Ovary (tissue), 9 donors: ENCODE results near the gene EXD3. TPM values are rescaled to one million over a fixed set of nuclear protein-coding genes. Genes with fewer than 3 reads are reported as not detected.

ENCODE experiments used
- DNase-seq, 5 donors: peaks; one replicate each; pipeline ENCODE4 v3.0.0-alpha.2; 2019 to 2020
- H3K27ac ChIP-seq, 2 donors: fragments of 200-600 bp; one replicate each; pipeline versions ENCODE4 v1.5.1 to v1.8.0; 2019 to 2022
- H3K27me3 ChIP-seq: fragments of 200-600 bp; one replicate; pipeline ENCODE4 v1.8.0; 2022
- H3K36me3 ChIP-seq: fragments of 200-600 bp; sonication (generic); one replicate; pipeline ENCODE4 v1.5.1; 2019
- H3K4me1 ChIP-seq: one replicate; pipeline ENCODE4 v1.8.1; 2013; ENCODE audit warnings: mild to moderate bottlenecking, moderate library complexity; ENCODE audit not compliant: insufficient read depth
- H3K4me3 ChIP-seq: fragments of 200-600 bp; sonication (generic); one replicate; pipeline ENCODE4 v1.5.1; 2017
- H3K9me3 ChIP-seq, 2 donors: fragments of 200-600 bp in 1 of 2; sonication (generic) in 1 of 2; one replicate each; pipeline versions ENCODE4 v1.5.1 to v1.8.1; 2013 to 2019; ENCODE audit warnings: mild to moderate bottlenecking in 1 of 2, moderate library complexity in 1 of 2
- CTCF ChIP-seq, 3 donors: fragments of 450-650 bp in 2 of 3; fragments of 200-600 bp in 1 of 3; IDR thresholded peaks; one replicate each; pipeline versions ENCODE4 v1.5.1 to v1.8.0; 2016 to 2022; ENCODE audit warnings: antibody characterized with exemption in 3 of 3, mild to moderate bottlenecking in 1 of 3
- EP300 ChIP-seq: sonication (generic); formaldehyde crosslinking; IDR thresholded peaks from one replicate; pipeline ENCODE4 v1.6.1; 2017; ENCODE audit warnings: antibody characterized with exemption
- POLR2A ChIP-seq: fragments of 450-650 bp; IDR thresholded peaks from one replicate; pipeline ENCODE4 v1.6.1; 2017; ENCODE audit warnings: antibody characterized with exemption, mild to moderate bottlenecking, moderate library complexity
- WGBS, 3 donors: extraction: QIAGEN DNeasy Blood & Tissue Kit in 1 of 3; methylation state at CpG; one replicate each; pipeline versions ENCODE4 v1.1.5 to v1.1.7; 2013 to 2017; 5-methylcytosine and 5-hydroxymethylcytosine counted together
- intact Hi-C, 4 donors: fragments of 100-400 bp; cut with DNase I; formaldehyde crosslinking; loops; one replicate each; pipeline versions ENCODE4 v1.11.0 to v1.15.1; 2022 to 2023
- polyA plus RNA-seq, 2 donors: library from polyadenylated mRNA; stranded (reverse); fragments of 200-250 nt in 1 of 2; fragments of 350-450 nt in 1 of 2; fragmentation: Illumina TruSeq in 1 of 2; extraction: RNeasy Lipid Tissue Mini Kit (QIAGEN cat#74804) in 1 of 2; gene quantifications; one replicate each; pipeline ENCODE4 v1.2.3, GENCODE V29; 2013 to 2014
- total RNA-seq, 7 donors: library from RNA; depleted of rRNA in 2 of 7; stranded (reverse); fragments of >200 nt in 2 of 7; fragmentation: NEBNext Ultra II Directional in 3 of 7; extraction: Animal tissue kit (Norgen Biotek cat#: 25700) in 3 of 7; gene quantifications; one replicate each; pipeline versions ENCODE4 v1.1.0 to v1.2.4, GENCODE V29; 2016 to 2023
- donor health status: DM: no; HTN: no; CAD: no; lungs with moderate emphysema.
- donor health status: DM: no; HTN: no; CAD: no.
- donor health status: Bipolar disorder and iron deficiency.
- donor health status: DM: yes; HTN: yes; CAD: no.
- donor health status: DM: no; HTN: no; CAD: no.
- donor health status: DM: yes; HTN: yes; CAD: no.

Gene EXD3
- total and polyA plus RNA-seq, 9 donors = 1.0 to 30.6 (median 23.4) TPM

DNA sequence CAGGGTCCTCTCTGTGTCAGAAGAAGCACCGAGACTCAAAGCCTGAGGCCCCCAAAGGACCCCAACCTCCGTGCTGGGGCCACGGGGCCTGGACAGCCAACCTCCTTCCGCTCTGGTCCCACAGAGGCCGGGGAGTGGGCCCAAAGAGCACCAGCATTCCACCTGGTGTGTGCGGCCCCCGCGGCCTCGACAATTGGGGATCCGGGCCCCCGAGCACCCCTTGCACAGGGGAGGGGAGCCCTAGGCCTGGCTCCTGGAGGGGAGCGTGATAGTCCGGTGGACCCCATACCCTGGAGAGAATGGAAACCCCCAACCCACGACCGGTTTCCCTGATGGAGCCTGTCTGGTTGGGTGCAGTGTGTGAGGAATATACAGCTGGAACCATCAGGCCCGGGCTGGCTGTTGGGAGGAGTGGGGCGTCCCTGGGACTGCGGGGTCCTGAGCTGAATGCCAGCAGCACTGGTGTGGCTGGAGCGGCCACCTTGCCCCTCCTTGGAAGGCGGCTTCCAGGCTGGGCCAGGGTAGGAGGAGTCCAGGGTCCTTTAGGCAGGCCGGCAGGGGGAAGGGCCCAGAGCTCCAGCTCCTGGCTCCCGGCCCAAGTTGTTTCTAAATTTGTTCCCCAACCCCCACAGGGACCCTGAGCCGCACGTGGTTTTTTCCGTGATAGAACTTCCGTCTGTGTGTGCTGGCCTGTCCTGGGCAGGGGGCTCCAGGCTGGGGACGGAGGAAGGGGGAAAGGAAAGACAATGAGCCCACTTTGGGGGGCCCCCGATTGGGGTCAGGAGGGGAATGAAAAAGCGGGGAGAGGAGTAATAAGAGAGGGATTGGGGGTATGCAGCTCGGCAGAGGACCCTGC lies 146.3 kb downstream of the EXD3 start:
- intact Hi-C loops = no loop called here
- peak; percentile 88 to 91 (median 90) for DNase-seq
- H3K9me3 ChIP-seq = no peaks in the 10 kb centered on the region
- no peaks in the 10 kb centered on the region for H3K27me3 ChIP-seq
- no peaks in the 10 kb centered on the region for H3K36me3 ChIP-seq
- H3K4me1 ChIP-seq = peaks cover 12% of the 10 kb centered on the region
- no peak for TF ChIP-seq CTCF (IDR thresholded peaks at IDR 0.05)
- TF ChIP-seq POLR2A = no peak
- no peak for TF ChIP-seq EP300
- peak overlapping the region; percentile 47 for H3K4me3 ChIP-seq
- 30 to 38% (median 36%) methylated on average over 22 to 30 of the region's 30 CpGs for WGBS, 3 donors
- peak overlapping the region; percentile 74 to 87 for H3K27ac ChIP-seq

- H3K36me3 ChIP-seq = no peaks in the 10 kb centered on the region
- 81 to 84% (median 83%) methylated on average over 24 of the region's 24 CpGs for WGBS, 3 donors
- H3K9me3 ChIP-seq = no peaks in the 10 kb centered on the region
- no peak overlapping the region for H3K27ac ChIP-seq
- H3K27me3 ChIP-seq = no peaks in the 10 kb centered on the region
- peak in 3 of 5 donors; percentile 21 to 41 (median 30) for DNase-seq
- TF ChIP-seq CTCF (IDR thresholded peaks at IDR 0.05) = no peak
- no peak for TF ChIP-seq POLR2A
- peaks cover 12% of the 10 kb centered on the region for H3K4me1 ChIP-seq
- H3K4me3 ChIP-seq = no peak overlapping the region
- intact Hi-C loops = no loop called here
These were observed 147.1 kb downstream of the EXD3 start for GRCh38 chr9:137275588-137276472.

- no peak overlapping the region for H3K27ac ChIP-seq
- no peaks in the 10 kb centered on the region for H3K36me3 ChIP-seq
- TF ChIP-seq CTCF (IDR thresholded peaks at IDR 0.05) = no peak
- no peak for TF ChIP-seq POLR2A
- TF ChIP-seq EP300 = no peak
- intact Hi-C loops = no loop called here
- peak in 1 of 5 donors; percentile 19 for DNase-seq
- peaks cover 12% of the 10 kb centered on the region for H3K4me1 ChIP-seq
- no peaks in the 10 kb centered on the region for H3K9me3 ChIP-seq
- 79 to 91% (median 88%) methylated on average over 10 of the region's 10 CpGs for WGBS, 3 donors
- no peaks in the 10 kb centered on the region for H3K27me3 ChIP-seq
- no peak overlapping the region for H3K4me3 ChIP-seq
These were observed 147.8 kb downstream of the EXD3 start for GRCh38 chr9:137275203-137275587.

DNA sequence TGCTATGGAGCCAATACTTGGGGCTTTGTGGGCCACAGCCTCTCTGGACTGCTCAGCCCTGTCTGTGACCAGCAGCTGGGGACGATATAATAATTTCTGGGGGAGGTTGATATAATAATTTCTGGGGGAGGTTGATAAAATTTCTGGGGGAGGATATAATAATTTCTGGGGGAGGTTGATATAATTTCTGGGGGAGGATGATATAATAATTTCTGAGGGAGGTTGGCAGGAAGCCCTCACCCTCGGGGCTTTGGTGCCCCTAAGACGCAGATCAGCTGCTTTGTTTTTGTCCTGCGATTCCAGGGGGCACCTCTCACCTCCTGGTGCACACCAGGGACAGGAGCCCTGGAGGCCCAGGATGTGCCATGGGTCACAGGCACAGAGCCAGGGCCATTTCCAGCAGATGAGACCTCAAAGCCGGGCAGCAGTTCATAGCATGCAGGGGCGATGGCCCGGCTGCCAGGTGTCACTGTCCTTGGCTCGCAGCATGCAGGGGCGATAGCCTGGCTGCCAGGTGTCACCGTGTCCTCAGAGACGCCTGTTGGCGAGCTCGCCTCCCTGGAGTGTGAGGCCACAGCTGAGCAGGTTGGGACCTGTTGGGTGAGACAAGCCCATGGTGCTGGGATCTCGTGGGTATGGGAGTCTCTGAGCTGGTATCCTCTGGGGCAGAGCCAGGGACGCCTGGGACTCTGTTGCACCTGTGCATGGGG lies 149.2 kb downstream of the EXD3 start:
- TF ChIP-seq CTCF (IDR thresholded peaks at IDR 0.05) (no peak), EP300 (no peak), POLR2A (no peak)
- Histone ChIP-seq H3K27ac (no peak overlapping the region), H3K4me3 (no peak overlapping the region), H3K9me3 (no peaks in the 10 kb centered on the region), H3K36me3 (no peaks in the 10 kb centered on the region), H3K4me1 (peaks cover 19% of the 10 kb centered on the region), H3K27me3 (no peaks in the 10 kb centered on the region)
- WGBS, 3 donors = 71 to 83% (median 73%) methylated on average over 15 of the region's 15 CpGs
- peak in 2 of 5 donors; percentile 17 to 35 for DNase-seq
- intact Hi-C loops = no loop called here
